ENCODE results near the gene NOVA2.

NOVA2 gene

DNA sequence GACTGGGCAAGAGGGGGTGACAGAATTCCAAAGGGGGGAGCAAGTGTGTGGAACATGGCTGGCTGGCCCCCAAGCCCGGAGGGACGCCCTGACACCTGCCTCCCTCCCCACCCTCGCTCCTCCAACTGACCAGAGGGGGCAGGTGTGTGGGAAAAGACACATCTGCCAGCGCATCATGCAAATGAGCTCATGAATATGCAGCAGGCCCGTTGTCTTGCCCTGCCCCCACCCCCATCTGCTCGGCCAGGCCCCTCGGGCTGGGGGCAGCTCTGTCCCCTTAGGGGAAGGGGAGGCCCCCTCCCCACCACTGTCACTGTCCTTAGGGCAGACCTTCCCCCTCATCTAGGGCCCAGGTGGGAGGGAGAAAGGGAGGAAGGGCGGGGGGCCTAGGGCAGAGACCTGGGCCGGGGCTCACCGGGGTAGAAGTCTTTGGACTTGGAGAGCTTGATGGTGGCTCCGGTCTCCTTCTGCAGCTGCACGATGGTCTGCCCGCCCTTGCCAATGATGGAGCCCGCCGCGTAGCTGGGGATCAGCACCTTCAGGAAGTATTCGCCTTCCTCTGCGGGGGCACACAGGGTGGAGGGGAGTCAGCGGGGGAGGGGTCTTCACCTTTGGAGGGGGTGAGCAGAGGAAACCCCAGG lies 12.9 kb downstream of the NOVA2 start:
- no peak overlapping the region for H3K27ac Mint-ChIP-seq
- H3K4me3 Mint-ChIP-seq = no peak overlapping the region
- H3K4me1 Mint-ChIP-seq (ENCODE audit: low read depth) = no peaks in the 10 kb centered on the region
- no peaks in the 10 kb centered on the region for H3K9me3 Mint-ChIP-seq
- peaks cover 35% of the 10 kb centered on the region for H3K27me3 Mint-ChIP-seq (ENCODE audit: low read depth)
- DNase-seq (ENCODE audit: low spot score) = no peak
- H3K36me3 Mint-ChIP-seq (ENCODE audit: low read depth) = no peaks in the 10 kb centered on the region

DNA sequence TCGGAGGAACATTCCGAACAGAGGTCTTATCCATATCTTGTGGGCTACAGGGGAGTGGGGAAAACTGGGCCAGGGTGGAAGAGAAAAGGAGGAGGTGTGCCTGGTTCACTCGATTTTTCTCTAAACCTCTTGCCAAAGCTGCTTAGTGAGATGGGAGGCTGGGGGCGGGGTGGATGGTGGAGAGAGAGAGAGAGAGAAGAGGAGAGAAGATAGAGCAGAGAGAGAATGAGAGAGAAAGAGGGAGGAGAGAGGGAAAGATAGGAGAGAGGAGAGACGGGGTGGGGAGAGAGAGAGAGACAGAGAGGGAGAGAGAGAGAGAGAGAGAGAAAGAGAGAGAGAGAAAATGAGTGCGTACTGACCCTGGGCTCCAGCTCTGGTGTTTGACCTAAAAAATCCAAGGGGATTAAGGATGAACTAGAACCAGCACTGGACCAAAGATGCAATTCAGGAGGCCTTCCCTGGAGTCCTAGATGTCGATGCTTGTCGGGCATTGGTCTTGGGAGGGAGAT lies 14.1 kb downstream of the NOVA2 start:
- H3K27me3 Mint-ChIP-seq (ENCODE audit: low read depth) = peaks cover 38% of the 10 kb centered on the region
- H3K4me3 Mint-ChIP-seq = no peak overlapping the region
- no peak for DNase-seq (ENCODE audit: low spot score)
- peaks cover 6% of the 10 kb centered on the region for H3K4me1 Mint-ChIP-seq (ENCODE audit: low read depth)
- H3K27ac Mint-ChIP-seq = no peak overlapping the region
- H3K36me3 Mint-ChIP-seq (ENCODE audit: low read depth) = no peaks in the 10 kb centered on the region
- H3K9me3 Mint-ChIP-seq = no peaks in the 10 kb centered on the region

DNA sequence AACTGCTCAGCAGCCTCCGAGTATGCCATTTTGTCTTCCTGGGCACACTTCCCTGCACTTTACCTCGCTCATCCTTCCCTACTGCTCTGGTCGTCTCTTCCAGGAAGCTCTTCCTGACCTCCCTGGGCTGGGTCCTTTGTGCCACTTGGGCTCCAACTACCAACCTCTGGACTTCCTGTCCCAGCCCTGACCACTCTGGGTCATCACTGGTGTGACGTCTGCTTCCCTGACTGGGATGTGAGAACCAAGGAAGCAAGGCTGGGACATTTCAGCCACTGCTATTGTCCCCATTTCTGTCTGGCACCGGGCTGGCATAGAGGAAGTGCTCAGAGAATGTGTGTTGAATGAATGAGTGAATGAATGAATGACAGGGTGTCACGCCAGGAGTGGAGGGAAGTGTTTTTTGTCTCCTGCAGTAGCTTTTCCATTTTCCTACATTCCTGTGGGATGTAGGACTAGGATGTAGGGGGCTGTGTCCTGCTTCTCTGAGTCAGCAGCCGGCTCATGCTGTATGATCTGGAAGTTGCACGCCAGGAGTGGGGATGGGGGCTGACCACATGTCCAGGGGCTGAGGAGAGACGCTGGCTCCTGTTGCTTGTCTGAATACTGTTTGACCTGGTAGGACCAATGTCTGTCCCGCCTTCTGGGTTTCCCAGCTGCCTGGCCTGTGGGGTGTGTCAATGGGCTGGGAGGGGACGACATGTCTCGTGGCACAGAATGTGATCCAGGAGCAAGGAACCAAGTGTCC lies 14.7 kb downstream of the NOVA2 start:
- H3K27ac Mint-ChIP-seq = no peak overlapping the region
- H3K36me3 Mint-ChIP-seq (ENCODE audit: low read depth) = no peaks in the 10 kb centered on the region
- no peak for DNase-seq (ENCODE audit: low spot score)
- H3K4me3 Mint-ChIP-seq = no peak overlapping the region
- no peaks in the 10 kb centered on the region for H3K9me3 Mint-ChIP-seq
- H3K27me3 Mint-ChIP-seq (ENCODE audit: low read depth) = peaks cover 38% of the 10 kb centered on the region
- peaks cover 6% of the 10 kb centered on the region for H3K4me1 Mint-ChIP-seq (ENCODE audit: low read depth)

DNA sequence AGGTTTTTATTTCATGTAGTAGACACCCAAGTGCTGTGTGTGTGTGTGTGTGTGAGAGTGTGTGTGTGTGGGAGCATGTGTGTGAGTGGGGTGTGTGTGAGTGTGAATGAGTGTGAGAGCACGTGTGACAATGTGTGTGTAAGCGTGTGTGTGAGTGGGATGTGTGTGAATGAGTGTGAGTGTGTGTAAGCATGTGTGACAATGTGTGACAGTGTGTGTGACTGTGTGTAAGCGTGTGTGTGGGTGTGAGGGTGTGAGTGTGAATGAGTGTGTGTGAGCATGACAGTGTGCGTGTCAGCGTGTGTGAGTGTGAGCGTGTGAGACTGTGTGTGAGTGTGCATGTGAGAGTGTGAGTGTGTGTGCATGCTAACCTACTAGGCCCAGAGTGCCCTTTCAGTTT lies 15.3 kb downstream of the NOVA2 start:
- H3K4me1 Mint-ChIP-seq (ENCODE audit: low read depth) = peaks cover 8% of the 10 kb centered on the region
- peaks cover 36% of the 10 kb centered on the region for H3K27me3 Mint-ChIP-seq (ENCODE audit: low read depth)
- no peak overlapping the region for H3K4me3 Mint-ChIP-seq
- no peak overlapping the region for H3K27ac Mint-ChIP-seq
- no peaks in the 10 kb centered on the region for H3K36me3 Mint-ChIP-seq (ENCODE audit: low read depth)
- no peak for DNase-seq (ENCODE audit: low spot score)
- H3K9me3 Mint-ChIP-seq = peaks cover under 1% of the 10 kb centered on the region

DNA sequence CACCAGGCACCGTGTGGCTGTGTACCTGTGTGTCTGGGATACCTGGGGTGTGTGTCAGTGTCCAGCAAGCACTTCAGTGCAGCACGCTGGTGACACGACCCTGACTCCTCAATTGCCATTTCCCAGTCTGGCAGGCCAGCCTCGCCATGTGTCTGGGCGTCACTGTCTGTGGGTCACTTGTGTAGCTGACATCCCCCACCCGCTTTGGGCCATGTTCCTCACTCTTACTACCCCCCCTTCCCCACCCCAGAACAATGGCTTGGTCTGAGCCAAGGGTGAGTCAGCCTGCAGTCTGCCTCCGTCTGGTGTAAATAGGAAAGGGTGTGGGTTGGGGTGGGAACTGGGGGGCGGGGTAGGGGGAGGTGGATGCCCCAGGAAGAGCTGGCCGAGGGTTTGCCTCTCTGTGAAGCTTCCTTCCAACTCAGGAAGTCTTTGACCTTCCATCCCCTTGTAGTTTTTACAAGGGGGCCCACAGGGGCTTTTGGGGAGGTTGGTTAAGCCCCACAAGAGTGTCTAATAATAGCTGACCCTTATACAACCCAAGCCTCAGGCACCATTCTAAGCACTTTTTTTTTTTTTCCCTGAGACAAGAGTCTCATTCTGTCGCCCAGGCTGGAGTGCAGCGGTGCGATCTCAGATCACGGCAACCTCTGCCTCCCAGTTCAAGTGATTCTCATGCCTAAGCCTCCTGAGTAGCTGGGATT lies 17.6 kb downstream of the NOVA2 start:
- Mint-ChIP-seq H3K27ac (no peak overlapping the region), H3K4me1 (ENCODE audit: low read depth) (peaks cover 15% of the 10 kb centered on the region), H3K27me3 (ENCODE audit: low read depth) (peaks cover 32% of the 10 kb centered on the region), H3K4me3 (no peak overlapping the region), H3K9me3 (peaks cover 4% of the 10 kb centered on the region), H3K36me3 (ENCODE audit: low read depth) (no peaks in the 10 kb centered on the region)
- DNase-seq (ENCODE audit: low spot score) = no peak

DNA sequence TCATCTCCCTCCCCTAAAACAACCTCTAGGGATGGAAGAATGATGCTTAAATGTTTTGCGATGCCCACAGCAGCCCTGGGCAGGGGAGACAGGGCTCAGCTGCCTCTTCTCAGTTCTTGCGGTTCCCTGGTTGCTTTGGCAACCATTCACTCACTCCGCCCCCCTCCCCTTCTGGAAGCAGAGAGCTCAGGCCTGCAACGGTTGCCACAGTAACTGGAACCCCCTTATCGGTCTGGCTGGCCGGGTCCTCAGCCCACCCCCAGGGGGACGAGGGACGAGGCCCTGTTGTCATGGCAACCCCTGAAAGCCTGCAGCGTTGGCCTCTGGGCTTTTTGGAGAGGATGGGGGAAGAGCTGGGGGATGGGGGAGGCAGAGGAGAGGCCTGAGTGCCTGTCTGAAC lies 19.5 kb downstream of the NOVA2 start:
- DNase-seq (ENCODE audit: low spot score) = no peak
- H3K9me3 Mint-ChIP-seq = peaks cover 4% of the 10 kb centered on the region
- H3K36me3 Mint-ChIP-seq (ENCODE audit: low read depth) = no peaks in the 10 kb centered on the region
- H3K4me1 Mint-ChIP-seq (ENCODE audit: low read depth) = peaks cover 15% of the 10 kb centered on the region
- no peak overlapping the region for H3K27ac Mint-ChIP-seq
- H3K4me3 Mint-ChIP-seq = no peak overlapping the region
- H3K27me3 Mint-ChIP-seq (ENCODE audit: low read depth) = peaks cover 17% of the 10 kb centered on the region

DNA sequence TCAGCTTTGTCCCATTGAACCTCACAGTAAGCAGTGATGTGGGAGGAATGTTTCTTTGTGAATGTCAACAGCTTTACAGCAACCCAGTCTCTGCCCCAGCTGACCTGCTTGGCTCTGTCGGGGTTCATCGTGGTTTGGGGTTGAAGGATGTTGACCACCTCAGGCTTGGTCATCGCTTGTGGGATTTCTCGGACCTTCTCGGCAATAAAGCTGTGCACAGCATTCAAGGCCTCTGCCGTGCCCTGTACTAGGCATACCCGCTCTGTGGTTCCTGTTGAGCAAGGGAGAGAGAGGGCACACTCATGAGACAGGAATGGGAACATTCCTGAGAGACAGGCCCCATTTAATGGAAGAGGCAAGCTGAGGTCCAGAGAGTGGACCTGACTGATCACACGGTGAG lies 20.0 kb downstream of the NOVA2 start:
- peaks cover 15% of the 10 kb centered on the region for H3K4me1 Mint-ChIP-seq (ENCODE audit: low read depth)
- H3K36me3 Mint-ChIP-seq (ENCODE audit: low read depth) = no peaks in the 10 kb centered on the region
- H3K27ac Mint-ChIP-seq = no peak overlapping the region
- no peak for DNase-seq (ENCODE audit: low spot score)
- peaks cover 4% of the 10 kb centered on the region for H3K9me3 Mint-ChIP-seq
- H3K4me3 Mint-ChIP-seq = no peak overlapping the region
- peaks cover 13% of the 10 kb centered on the region for H3K27me3 Mint-ChIP-seq (ENCODE audit: low read depth)

DNA sequence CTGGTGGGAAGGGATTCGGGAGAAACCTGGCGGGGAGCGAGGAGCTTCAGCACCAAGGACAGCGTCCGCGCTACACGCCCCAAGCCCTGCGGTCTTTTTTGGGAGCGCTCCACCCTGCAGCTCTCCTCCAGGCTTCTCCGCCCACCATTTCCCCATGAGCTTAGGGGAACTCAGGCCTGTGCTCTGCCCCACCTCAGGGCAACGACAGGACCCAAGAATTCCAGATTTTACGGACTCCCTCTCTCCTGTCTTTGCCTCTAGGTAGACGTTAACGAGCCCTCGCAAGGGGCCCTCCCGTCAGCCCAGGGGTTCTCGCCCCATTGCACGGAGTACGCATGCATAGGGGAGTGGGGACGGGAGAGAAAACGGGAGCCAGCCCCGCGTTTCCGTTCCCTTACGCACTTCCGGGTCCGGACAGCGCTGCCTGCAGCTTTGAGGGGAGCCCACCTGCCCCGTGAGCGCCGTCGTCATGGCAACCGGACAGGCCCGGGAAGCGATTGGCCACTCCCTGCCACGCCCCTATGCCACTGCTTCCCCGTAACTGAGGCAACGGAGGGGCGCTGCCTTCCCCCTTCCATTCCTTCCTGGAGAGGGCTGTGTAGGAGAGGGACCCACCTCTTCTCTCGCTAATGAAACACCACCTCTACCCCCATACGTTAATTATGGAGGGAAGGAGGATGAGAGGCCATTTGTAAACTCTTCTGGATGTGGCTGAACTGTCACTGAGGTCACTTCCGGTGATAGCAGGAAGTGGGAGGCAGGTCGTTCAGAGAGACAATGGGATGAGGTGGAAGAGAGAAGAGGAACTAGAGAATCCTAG lies 20.8 kb downstream of the NOVA2 start:
- Mint-ChIP-seq H3K4me3 (peak overlapping the region; percentile 78), H3K36me3 (ENCODE audit: low read depth) (no peaks in the 10 kb centered on the region), H3K4me1 (ENCODE audit: low read depth) (peaks cover 15% of the 10 kb centered on the region), H3K9me3 (peaks cover 4% of the 10 kb centered on the region), H3K27me3 (ENCODE audit: low read depth) (peaks cover 10% of the 10 kb centered on the region), H3K27ac (peak overlapping the region; percentile 70)
- DNase-seq (ENCODE audit: low spot score) = peak; percentile 30

DNA sequence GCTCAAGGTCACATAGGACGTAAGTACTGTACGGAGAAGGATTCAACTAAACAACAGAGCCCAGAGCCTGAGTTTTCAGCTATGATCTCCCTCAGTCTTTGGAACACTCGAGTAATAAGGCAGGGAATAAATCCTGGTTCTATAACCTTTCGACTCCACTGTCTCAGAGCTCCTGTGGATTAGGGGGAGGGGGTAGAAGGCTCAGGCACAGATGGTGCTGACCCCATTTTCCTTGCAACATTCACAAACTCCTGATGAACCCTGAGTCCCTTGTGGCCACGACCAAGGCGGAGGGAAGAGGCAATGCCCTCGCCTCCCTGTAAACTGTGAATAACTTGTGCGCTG lies 21.4 kb downstream of the NOVA2 start:
- Mint-ChIP-seq H3K36me3 (ENCODE audit: low read depth) (no peaks in the 10 kb centered on the region), H3K4me3 (peak overlapping the region; percentile 78), H3K27ac (no peak overlapping the region), H3K9me3 (peaks cover 4% of the 10 kb centered on the region), H3K27me3 (ENCODE audit: low read depth) (peaks cover 10% of the 10 kb centered on the region), H3K4me1 (ENCODE audit: low read depth) (peaks cover 15% of the 10 kb centered on the region)
- DNase-seq (ENCODE audit: low spot score) = no peak

DNA sequence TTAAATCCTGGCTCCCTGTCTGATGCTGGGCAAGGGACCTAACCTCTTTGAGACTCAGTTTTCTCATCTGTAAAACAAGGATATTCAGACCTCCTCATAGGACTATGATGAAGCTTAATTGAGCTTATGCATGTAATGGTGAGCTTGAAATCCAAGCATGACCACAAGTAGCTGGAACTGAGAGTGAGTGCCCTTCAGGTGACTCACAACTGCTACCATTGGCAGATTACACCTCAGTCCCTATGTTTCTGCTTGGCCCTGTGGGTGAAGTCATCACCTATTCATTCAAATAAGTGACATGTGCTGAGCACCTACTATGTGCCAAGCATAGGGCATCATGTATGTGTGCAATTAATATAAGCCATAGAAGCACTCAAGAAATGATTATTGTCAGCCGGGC lies 25.7 kb downstream of the NOVA2 start:
- Mint-ChIP-seq H3K4me1 (ENCODE audit: low read depth) (peaks cover 4% of the 10 kb centered on the region), H3K27ac (no peak overlapping the region), H3K9me3 (no peaks in the 10 kb centered on the region), H3K4me3 (no peak overlapping the region), H3K36me3 (ENCODE audit: low read depth) (no peaks in the 10 kb centered on the region), H3K27me3 (ENCODE audit: low read depth) (peaks cover 11% of the 10 kb centered on the region)
- DNase-seq (ENCODE audit: low spot score) = no peak

DNA sequence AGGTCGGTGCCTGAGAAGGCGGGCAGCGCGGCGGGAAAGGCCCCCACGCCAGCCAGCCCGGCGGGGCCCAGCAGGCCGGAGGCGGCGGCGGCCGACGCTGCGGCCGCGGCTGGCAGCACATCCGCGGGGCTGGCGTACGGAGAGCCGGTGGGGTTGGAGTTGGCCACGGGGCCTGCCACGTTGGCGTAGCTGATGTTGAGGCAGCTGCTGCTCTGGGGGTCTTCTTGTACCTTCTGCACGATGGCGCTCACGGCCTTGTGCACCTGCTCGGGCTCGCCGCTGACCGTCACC lies 33.2 kb downstream of the NOVA2 start:
- H3K4me1 Mint-ChIP-seq (ENCODE audit: low read depth) = peaks cover 5% of the 10 kb centered on the region
- peaks cover 30% of the 10 kb centered on the region for H3K27me3 Mint-ChIP-seq (ENCODE audit: low read depth)
- DNase-seq (ENCODE audit: low spot score) = no peak
- peaks cover 4% of the 10 kb centered on the region for H3K36me3 Mint-ChIP-seq (ENCODE audit: low read depth)
- no peak overlapping the region for H3K27ac Mint-ChIP-seq
- no peak overlapping the region for H3K4me3 Mint-ChIP-seq
- H3K9me3 Mint-ChIP-seq = peaks cover 4% of the 10 kb centered on the region

DNA sequence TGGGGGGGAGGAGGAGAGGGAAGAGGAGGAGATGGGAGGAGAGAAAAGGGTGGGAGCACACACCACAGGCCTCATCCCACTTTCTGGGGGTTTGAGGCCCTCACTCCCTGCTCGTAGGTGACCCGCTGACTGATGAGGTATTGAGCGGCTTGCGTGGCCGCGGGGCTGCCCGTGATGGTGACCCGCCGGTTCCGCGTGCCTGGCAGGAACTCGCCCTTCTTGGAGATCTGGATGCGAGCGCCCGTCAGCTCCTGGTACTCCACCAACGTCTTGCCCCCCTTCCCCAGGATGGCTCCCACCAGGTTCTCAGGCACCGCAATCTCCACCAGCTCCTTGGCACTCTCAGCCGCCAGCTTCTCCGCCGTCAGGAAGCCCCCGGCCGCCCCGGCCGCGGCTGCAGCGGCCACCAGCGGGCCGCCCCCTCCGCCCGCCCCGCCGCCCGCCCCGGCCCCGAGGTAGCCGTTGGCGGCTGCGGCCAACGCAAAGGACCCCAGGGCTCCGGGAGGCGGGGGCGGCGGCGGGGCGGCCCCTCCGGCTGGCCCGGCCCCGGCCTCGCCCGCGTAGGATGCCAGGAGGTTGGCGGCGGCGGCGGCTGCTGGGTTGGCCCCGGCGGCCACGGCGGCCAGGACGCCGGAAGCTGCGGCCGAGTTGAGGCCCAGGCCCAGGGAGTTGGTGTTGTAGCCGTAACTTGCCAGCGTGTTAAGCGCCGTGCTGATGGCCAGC lies 33.7 kb downstream of the NOVA2 start:
- H3K4me1 Mint-ChIP-seq (ENCODE audit: low read depth) = peaks cover 5% of the 10 kb centered on the region
- peaks cover 4% of the 10 kb centered on the region for H3K36me3 Mint-ChIP-seq (ENCODE audit: low read depth)
- DNase-seq (ENCODE audit: low spot score) = no peak
- peaks cover 4% of the 10 kb centered on the region for H3K9me3 Mint-ChIP-seq
- H3K27me3 Mint-ChIP-seq (ENCODE audit: low read depth) = peaks cover 29% of the 10 kb centered on the region
- H3K27ac Mint-ChIP-seq = no peak overlapping the region
- H3K4me3 Mint-ChIP-seq = no peak overlapping the region

DNA sequence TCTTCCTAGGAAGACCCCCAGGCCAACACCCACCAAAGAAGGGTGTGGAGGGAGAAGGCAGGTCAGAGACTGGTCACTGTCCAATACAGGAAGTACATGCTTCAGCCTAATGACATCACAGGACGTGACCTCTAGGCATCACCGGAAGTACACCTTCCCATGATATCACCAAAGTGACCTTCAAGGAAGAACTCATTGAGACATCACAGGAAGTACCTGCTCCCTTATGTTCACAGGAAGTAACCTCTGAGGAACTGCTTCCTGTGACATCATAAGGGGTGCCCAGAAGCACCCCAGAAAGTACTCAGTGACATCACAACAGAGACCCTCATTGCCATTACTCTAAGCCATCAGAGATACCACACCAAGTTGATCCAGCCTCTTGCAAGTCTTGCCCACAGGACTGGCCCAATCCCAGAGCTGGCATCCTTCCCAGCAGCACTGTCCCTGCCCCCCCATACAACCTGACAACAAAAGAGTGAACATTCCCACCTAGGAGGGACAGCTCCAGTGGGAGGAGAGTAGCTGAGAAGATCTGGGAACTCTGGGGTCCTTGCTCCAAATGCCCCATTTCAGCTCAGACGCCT lies 34.8 kb downstream of the NOVA2 start:
- peaks cover 4% of the 10 kb centered on the region for H3K9me3 Mint-ChIP-seq
- no peak overlapping the region for H3K4me3 Mint-ChIP-seq

More for the DNA sequence above, 34.8 kb downstream of the NOVA2 start:
- Mint-ChIP-seq H3K27me3 (ENCODE audit: low read depth) (peaks cover 31% of the 10 kb centered on the region), H3K4me1 (ENCODE audit: low read depth) (peaks cover 5% of the 10 kb centered on the region), H3K36me3 (ENCODE audit: low read depth) (peaks cover 4% of the 10 kb centered on the region), H3K27ac (no peak overlapping the region)
- no peak for DNase-seq (ENCODE audit: low spot score)
